Stimulated activated memory B cell treated with anti-CD40 and anti-IgM and Interleukin-4, amounts not matched to agents 10 μg/mL and 1 μg/mL and 100 μg/mL, for 72 hours (primary cell): Measurements from ENCODE around the gene BFSP2.

Experiments used
- ATAC-seq: fragments of 150-1000 bp; cut with Tn5 transposase; 2 replicates; pipeline ENCODE4 v1.10.0; 2021
- H3K27ac Mint-ChIP-seq: one replicate; pipeline ENCODE4 v1.8.0; 2022; ENCODE audit warnings: mild to moderate bottlenecking, mixed read lengths
- H3K27me3 Mint-ChIP-seq: one replicate; pipeline ENCODE4 v1.8.0; 2022; ENCODE audit warnings: mixed read lengths
- H3K36me3 Mint-ChIP-seq: one replicate; pipeline ENCODE4 v1.8.0; 2022; ENCODE audit warnings: mixed read lengths
- H3K4me1 Mint-ChIP-seq: one replicate; pipeline ENCODE4 v1.8.0; 2022; ENCODE audit warnings: mixed read lengths
- H3K4me3 Mint-ChIP-seq: one replicate; pipeline ENCODE4 v1.8.0; 2022; ENCODE audit warnings: mild to moderate bottlenecking, moderate library complexity, mixed read lengths
- H3K9me3 Mint-ChIP-seq: one replicate; pipeline ENCODE4 v1.8.0; 2022; ENCODE audit warnings: mixed read lengths

BFSP2 gene

DNA sequence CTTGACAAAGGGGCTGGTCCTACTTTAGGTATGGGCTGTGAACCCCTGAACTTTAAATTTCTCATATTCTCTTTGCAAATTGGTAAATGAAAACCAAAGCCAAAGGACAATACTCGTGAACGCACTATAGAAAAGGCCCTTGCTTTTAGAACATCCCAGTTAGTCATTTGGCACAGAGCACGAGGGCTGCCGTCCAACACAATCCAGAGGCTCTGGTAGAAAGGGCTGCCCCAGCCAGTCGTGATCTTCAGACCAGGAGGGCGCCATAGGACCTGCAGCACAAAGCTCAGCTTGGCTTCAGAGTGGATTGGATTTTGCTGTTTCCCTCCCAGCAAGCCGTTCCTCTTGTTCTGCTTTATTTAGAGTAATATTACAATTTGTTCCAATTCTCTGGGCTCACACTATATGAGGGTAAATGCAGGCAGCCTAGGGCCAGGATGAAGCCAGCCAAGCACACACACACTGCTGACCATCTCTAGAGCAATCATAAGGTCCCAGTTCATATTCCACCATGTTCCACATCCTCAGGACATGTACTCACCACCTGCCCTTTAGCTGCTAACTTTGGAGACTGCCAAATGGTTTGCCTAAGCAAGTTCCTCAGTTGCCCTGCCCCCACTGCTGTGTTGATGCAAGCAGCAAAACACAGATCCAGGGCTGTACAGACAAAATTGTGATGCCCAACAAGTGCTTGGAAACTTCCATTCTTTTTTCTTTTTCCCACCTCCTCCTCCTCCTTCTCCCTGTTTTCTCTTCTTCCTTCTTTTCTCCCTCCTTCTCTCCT, 6.0 kb upstream of the BFSP2 start:
- ATAC-seq: no peak
- H3K27ac Mint-ChIP-seq: no peak overlapping the region
- peaks cover 6% of the 10 kb centered on the region for H3K27me3 Mint-ChIP-seq
- no peak overlapping the region for H3K4me3 Mint-ChIP-seq
- peaks cover 4% of the 10 kb centered on the region for H3K9me3 Mint-ChIP-seq
- H3K4me1 Mint-ChIP-seq: peaks cover 7% of the 10 kb centered on the region
- peaks cover 6% of the 10 kb centered on the region for H3K36me3 Mint-ChIP-seq

GRCh38 chr3:133394561-133395311, 5.1 kb upstream of the BFSP2 start:
- H3K9me3 Mint-ChIP-seq: peaks cover 4% of the 10 kb centered on the region

GRCh38 chr3:133396906-133397305, 3.0 kb upstream of the BFSP2 start:
- Mint-ChIP-seq H3K4me3 (no peak overlapping the region), H3K27ac (no peak overlapping the region), H3K9me3 (peaks cover 4% of the 10 kb centered on the region), H3K36me3 (peaks cover 6% of the 10 kb centered on the region), H3K27me3 (peaks cover 6% of the 10 kb centered on the region), H3K4me1 (peaks cover 7% of the 10 kb centered on the region)
- no peak for ATAC-seq

More at GRCh38 chr3:133394561-133395311, 5.1 kb upstream of the BFSP2 start:
- Mint-ChIP-seq H3K27me3 (peaks cover 6% of the 10 kb centered on the region), H3K27ac (no peak overlapping the region), H3K36me3 (peaks cover 6% of the 10 kb centered on the region), H3K4me3 (no peak overlapping the region), H3K4me1 (peaks cover 7% of the 10 kb centered on the region)
- ATAC-seq: no peak

DNA sequence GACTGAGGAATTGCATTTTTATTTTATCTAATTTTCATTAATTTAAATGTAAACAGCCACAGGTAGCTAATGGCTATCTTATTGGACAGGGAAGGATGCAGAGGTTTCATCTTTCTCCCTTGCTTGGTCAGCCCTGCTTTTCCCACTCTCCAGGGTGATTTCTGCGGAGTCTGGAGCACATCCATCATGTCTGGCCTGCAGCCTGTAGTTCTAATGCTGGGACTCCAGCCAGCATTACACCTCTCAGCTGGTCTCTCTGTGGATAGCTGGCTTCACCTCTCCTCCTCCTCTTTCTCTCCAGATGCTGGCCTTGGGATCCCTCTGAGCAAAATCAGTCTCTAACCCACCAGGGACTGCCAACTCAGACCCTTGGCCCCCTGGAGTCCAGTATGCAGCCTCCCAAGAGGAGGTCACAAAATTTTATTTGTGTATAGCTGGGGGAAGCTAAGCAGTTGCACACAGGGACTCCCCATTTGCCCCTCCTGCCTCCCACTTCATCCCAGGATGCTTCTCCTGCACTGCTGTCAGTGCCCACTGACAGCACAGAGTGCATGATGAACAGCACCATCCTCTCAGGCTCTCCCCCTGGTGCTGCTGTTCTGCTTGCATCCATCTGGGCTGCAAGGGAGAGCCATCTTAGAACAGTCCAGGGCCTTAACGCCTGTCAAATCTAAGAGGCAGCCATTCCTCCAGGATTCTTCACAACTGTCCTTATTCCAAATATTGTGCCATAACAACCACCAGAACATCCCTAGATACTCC, 1.7 kb downstream of the BFSP2 start:
- no peaks in the 10 kb centered on the region for H3K36me3 Mint-ChIP-seq
- H3K4me3 Mint-ChIP-seq: no peak overlapping the region
- no peaks in the 10 kb centered on the region for H3K9me3 Mint-ChIP-seq
- H3K27ac Mint-ChIP-seq: no peak overlapping the region
- ATAC-seq: no peak
- H3K4me1 Mint-ChIP-seq: no peaks in the 10 kb centered on the region
- H3K27me3 Mint-ChIP-seq: peaks cover 18% of the 10 kb centered on the region

GRCh38 chr3:133404920-133405319, 5.1 kb downstream of the BFSP2 start:
- no peaks in the 10 kb centered on the region for H3K9me3 Mint-ChIP-seq
- H3K4me3 Mint-ChIP-seq: no peak overlapping the region
- H3K27ac Mint-ChIP-seq: no peak overlapping the region
- peaks cover 40% of the 10 kb centered on the region for H3K27me3 Mint-ChIP-seq
- no peaks in the 10 kb centered on the region for H3K4me1 Mint-ChIP-seq
- no peak for ATAC-seq
- no peaks in the 10 kb centered on the region for H3K36me3 Mint-ChIP-seq

GRCh38 chr3:133408366-133408765, 8.5 kb downstream of the BFSP2 start:
- ATAC-seq: no peak
- no peaks in the 10 kb centered on the region for H3K36me3 Mint-ChIP-seq
- H3K4me1 Mint-ChIP-seq: peaks cover 8% of the 10 kb centered on the region
- H3K27ac Mint-ChIP-seq: no peak overlapping the region
- H3K4me3 Mint-ChIP-seq: no peak overlapping the region
- H3K9me3 Mint-ChIP-seq: no peaks in the 10 kb centered on the region
- H3K27me3 Mint-ChIP-seq: peaks cover 56% of the 10 kb centered on the region

- no peak for ATAC-seq
- Mint-ChIP-seq H3K4me1 (peaks cover 14% of the 10 kb centered on the region), H3K27ac (no peak overlapping the region)
Observed at GRCh38 chr3:133408961-133409360, 9.1 kb downstream of the BFSP2 start.

GRCh38 chr3:133410191-133410892, 10.5 kb downstream of the BFSP2 start:
- Mint-ChIP-seq H3K27me3 (peaks cover 49% of the 10 kb centered on the region), H3K27ac (no peak overlapping the region), H3K4me1 (peaks cover 15% of the 10 kb centered on the region), H3K4me3 (no peak overlapping the region), H3K36me3 (no peaks in the 10 kb centered on the region), H3K9me3 (no peaks in the 10 kb centered on the region)
- ATAC-seq: no peak

More at GRCh38 chr3:133408961-133409360, 9.1 kb downstream of the BFSP2 start:
- H3K27me3 Mint-ChIP-seq: peaks cover 56% of the 10 kb centered on the region
- no peaks in the 10 kb centered on the region for H3K36me3 Mint-ChIP-seq
- H3K9me3 Mint-ChIP-seq: no peaks in the 10 kb centered on the region
- H3K4me3 Mint-ChIP-seq: no peak overlapping the region

- Mint-ChIP-seq H3K4me1 (peaks cover 15% of the 10 kb centered on the region), H3K4me3 (no peak overlapping the region), H3K9me3 (no peaks in the 10 kb centered on the region), H3K27ac (peak overlapping the region; percentile 52), H3K36me3 (no peaks in the 10 kb centered on the region), H3K27me3 (peaks cover 38% of the 10 kb centered on the region)
- peak; percentile 45 for ATAC-seq
Observed at GRCh38 chr3:133412183-133413132, 12.6 kb downstream of the BFSP2 start.

DNA sequence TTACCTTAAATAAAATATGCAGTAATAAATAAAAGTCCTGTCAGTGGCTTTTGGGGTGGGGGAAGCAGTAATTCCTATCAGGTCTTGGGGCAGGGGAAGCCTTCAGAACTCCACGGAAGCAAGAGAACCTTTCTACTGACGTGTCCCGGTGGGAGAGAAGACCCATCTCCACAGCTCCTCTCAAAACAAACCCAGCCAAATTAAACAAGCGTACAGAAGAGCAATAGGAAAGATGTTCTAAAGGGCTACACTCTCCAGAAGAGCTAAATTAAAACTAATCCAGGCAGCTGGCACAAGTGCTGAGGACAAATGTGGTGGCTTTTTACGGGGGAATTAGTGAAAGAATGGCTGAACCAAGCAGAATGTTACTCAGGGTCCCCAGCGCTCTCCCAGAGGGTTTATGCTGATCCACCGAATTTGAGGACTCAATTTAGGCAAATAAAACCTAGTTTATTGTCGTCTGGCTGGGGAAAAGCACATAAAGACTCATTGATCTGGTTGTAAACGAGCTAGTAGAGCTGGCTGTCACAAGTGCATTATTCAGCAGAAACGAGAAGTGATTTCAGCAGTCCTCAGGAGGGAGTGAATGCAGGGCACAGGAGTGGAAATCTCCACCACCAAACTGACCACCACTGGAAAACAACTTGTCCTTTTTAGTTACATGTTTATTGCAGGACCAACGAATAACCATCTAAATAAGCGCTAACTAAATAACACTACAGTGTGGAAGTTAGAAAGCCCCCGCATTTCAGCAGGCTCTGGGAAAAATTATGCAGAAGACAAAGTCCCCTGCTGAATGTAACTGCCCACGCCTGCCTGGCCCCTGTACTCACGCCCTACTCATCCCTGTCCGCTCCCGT, 13.5 kb downstream of the BFSP2 start:
- Mint-ChIP-seq H3K4me3 (no peak overlapping the region), H3K9me3 (no peaks in the 10 kb centered on the region), H3K36me3 (no peaks in the 10 kb centered on the region), H3K4me1 (peaks cover 15% of the 10 kb centered on the region), H3K27me3 (peaks cover 38% of the 10 kb centered on the region), H3K27ac (peak overlapping the region; percentile 52)
- ATAC-seq: no peak

DNA sequence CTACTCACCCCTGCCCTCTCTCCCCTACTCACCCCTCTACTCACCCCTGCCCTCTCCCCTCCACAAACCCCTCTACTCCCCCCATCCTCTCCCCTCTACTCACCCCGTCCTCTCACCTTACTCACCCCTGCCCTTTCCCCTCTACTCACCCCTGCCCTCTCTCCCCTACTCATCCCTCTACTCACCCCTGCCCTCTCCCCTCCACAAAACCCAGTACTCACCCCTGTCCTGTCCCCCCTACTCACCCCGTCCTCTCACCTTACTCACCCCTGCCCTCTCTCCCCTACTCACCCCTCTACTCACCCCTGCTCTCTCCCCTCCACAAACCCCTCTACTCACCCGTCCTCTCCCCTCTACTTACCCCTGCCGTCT, 14.2 kb downstream of the BFSP2 start:
- ATAC-seq: no peak

GRCh38 chr3:133418361-133418760, 18.5 kb downstream of the BFSP2 start:
- H3K27me3 Mint-ChIP-seq: peaks cover 9% of the 10 kb centered on the region
- ATAC-seq: no peak
- H3K36me3 Mint-ChIP-seq: no peaks in the 10 kb centered on the region
- peaks cover 7% of the 10 kb centered on the region for H3K4me1 Mint-ChIP-seq
- no peak overlapping the region for H3K4me3 Mint-ChIP-seq
- H3K27ac Mint-ChIP-seq: no peak overlapping the region
- no peaks in the 10 kb centered on the region for H3K9me3 Mint-ChIP-seq

More for the DNA sequence above, 14.2 kb downstream of the BFSP2 start:
- Mint-ChIP-seq H3K36me3 (no peaks in the 10 kb centered on the region), H3K27ac (peak overlapping the region; percentile 52), H3K9me3 (no peaks in the 10 kb centered on the region), H3K4me3 (no peak overlapping the region), H3K27me3 (peaks cover 32% of the 10 kb centered on the region), H3K4me1 (peaks cover 15% of the 10 kb centered on the region)

DNA sequence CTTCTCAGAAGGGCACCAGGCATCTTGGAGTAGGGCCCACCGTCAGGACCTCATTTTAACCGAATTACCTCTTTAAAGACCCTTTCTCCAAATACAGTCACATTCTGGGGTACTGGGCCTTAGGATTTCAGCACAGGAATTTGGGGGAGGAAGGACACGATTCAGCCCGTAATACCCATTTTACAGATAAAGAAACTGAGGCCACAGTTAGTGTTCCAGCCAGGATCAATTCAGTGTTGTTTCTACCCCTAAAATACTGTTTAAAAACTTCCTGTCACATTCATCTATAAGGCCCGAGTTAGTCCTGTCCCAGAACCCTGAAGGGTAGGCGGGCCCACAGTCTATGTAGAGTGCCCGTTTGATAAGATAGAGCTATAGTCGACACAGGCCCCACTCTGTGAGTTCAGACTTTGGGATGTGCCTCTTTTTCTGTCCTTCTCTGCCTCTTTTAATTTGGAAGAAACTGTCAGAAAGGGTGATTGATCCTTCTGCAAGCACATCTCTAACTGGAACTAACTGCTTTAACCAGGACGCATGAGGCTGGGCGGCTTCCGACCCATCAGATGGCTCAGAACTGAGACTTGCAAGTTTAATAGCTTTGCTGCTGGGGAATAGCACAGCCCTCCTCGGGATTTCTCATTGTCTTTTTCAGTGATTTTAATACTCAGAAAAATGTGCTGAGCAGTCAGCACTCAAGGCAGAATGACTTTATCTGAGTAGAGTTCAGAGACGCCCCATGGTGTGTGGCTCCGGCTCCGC, 19.5 kb downstream of the BFSP2 start:
- no peak overlapping the region for H3K4me3 Mint-ChIP-seq
- peaks cover 7% of the 10 kb centered on the region for H3K4me1 Mint-ChIP-seq
- H3K9me3 Mint-ChIP-seq: no peaks in the 10 kb centered on the region

More for the DNA sequence above, 19.5 kb downstream of the BFSP2 start:
- no peak for ATAC-seq
- peaks cover 9% of the 10 kb centered on the region for H3K27me3 Mint-ChIP-seq
- no peaks in the 10 kb centered on the region for H3K36me3 Mint-ChIP-seq
- H3K27ac Mint-ChIP-seq: no peak overlapping the region
